GM12878 (cell line): ENCODE results near the gene PLD5. TPM values are rescaled to one million over a fixed set of nuclear protein-coding genes. Genes with fewer than 3 reads are reported as not detected.

Experiments used
- ATAC-seq: fragments of 200-7000 bp; cut with Tn5 transposase; 3 replicates; pipeline ENCODE4 v1.9.1; 2020; ENCODE audit warnings: mild to moderate bottlenecking, moderate library complexity
- BruUV-seq: library from RNA; stranded (reverse); fragments of 400-500 nt; replicated peaks from 2 replicates; lab custom pipeline; 2021; lab: Mats Ljungman, UMichigan
- CTCF ChIA-PET: fragments of 300-600 bp; sonication (Branson Sonifier 250); formaldehyde crosslinking; extraction: SDS; loops from one replicate; lab custom pipeline; 2021; ENCODE audit warnings: inconsistent platforms; lab: Yijun Ruan, JAX
- POLR2A ChIA-PET: fragments of 350-600 bp; formaldehyde crosslinking; extraction: SDS; loops from one replicate; lab custom pipeline; 2021; ENCODE audit warnings: inconsistent platforms; lab: Charles Lee
- RAD21 ChIA-PET: fragments of 300-600 bp; sonication (Branson Sonifier 250); formaldehyde crosslinking; loops from one replicate; lab custom pipeline; 2023; ENCODE audit warnings: antibody characterized with exemption; ENCODE audit not compliant: unreplicated experiment; lab: Charles Lee
- SMC1A ChIA-PET: fragments of 300-600 bp; sonication (Branson Sonifier 250); formaldehyde crosslinking; loops from one replicate; lab custom pipeline; 2023; ENCODE audit not compliant: unreplicated experiment, uncharacterized antibody; lab: Charles Lee
- DNase-seq: peaks from one replicate; pipeline ENCODE4 v3.0.0-alpha.2; 2011; ENCODE audit warnings: low read depth, low spot score
- FAIRE-seq: peaks from 3 replicates; lab custom pipeline; 2011; peaks lifted over from hg19 to GRCh38; lab: Jason Lieb, UNC
- H2AFZ ChIP-seq: 2 replicates; pipeline ENCODE4 v1.6.0; 2011; ENCODE audit warnings: low read depth, low read length, control low read depth; ENCODE audit not compliant: control insufficient read depth
- H3K27ac ChIP-seq: 2 replicates; pipeline ENCODE4 v1.5.1; 2011; ENCODE audit warnings: control low read depth; ENCODE audit not compliant: control insufficient read depth, insufficient read depth
- H3K27me3 ChIP-seq, 2 experiments: replicated peaks in 1 of 2; 2 replicates each; pipeline versions ENCODE4 v1.6.0 to v1.6.1; 2011; ENCODE audit warnings: low read length in 1 of 2; ENCODE audit not compliant: control insufficient read depth in 2 of 2, insufficient read depth in 2 of 2
- H3K36me3 ChIP-seq, 2 experiments: 2 replicates each; pipeline ENCODE4 v1.5.1; 2011; ENCODE audit warnings: low read length in 1 of 2; ENCODE audit not compliant: control insufficient read depth in 2 of 2, insufficient read depth in 2 of 2
- H3K4me1 ChIP-seq: 2 replicates; pipeline ENCODE4 v1.6.1; 2011; ENCODE audit warnings: mild to moderate bottlenecking, low read length, moderate library complexity, mixed read lengths; ENCODE audit not compliant: control insufficient read depth, insufficient read depth
- H3K4me2 ChIP-seq: 2 replicates; pipeline ENCODE4 v1.6.0; 2011; ENCODE audit warnings: control low read depth; ENCODE audit not compliant: control insufficient read depth, insufficient read depth
- H3K4me3 ChIP-seq: fragments of 200-600 bp; sonication (generic); 2 replicates; pipeline ENCODE4 v1.5.1; 2016
- H3K79me2 ChIP-seq: 2 replicates; pipeline ENCODE4 v1.6.0; 2011; ENCODE audit warnings: low read length; ENCODE audit not compliant: control insufficient read depth, insufficient read depth
- H3K9ac ChIP-seq: 2 replicates; pipeline ENCODE4 v1.8.0; 2011; ENCODE audit warnings: low read length, control low read depth, mixed read lengths; ENCODE audit not compliant: control insufficient read depth, insufficient read depth
- H3K9me3 ChIP-seq: replicated peaks from 3 replicates; pipeline ENCODE4 v1.5.1; 2011; ENCODE audit warnings: mild to moderate bottlenecking, low read length; ENCODE audit not compliant: control insufficient read depth, insufficient read depth
- H4K20me1 ChIP-seq: 2 replicates; pipeline ENCODE4 v1.6.0; 2011; ENCODE audit not compliant: control insufficient read depth, insufficient read depth
- BCLAF1 ChIP-seq: fragments of 450-650 bp; IDR thresholded peaks from 2 replicates; pipeline ENCODE4 v1.6.1; 2017; ENCODE audit warnings: antibody characterized with exemption, mild to moderate bottlenecking, moderate library complexity
- BRCA1 ChIP-seq: IDR thresholded peaks from 2 replicates; pipeline ENCODE4 v1.6.1; 2011; ENCODE audit warnings: low read depth, low read length, improper control_type of control experiment
- EZH2 ChIP-seq: IDR thresholded peaks from 2 replicates; pipeline ENCODE4 v1.6.1; 2012; ENCODE audit warnings: low read depth, mild to moderate bottlenecking, control low read depth, inconsistent platforms, low read length, borderline replicate concordance; ENCODE audit not compliant: control insufficient read depth
- IKZF2 ChIP-seq, 2 experiments: fragments of 450-650 bp; IDR thresholded peaks; 2 replicates each; pipeline ENCODE4 v1.6.1; 2017; ENCODE audit warnings: mild to moderate bottlenecking in 2 of 2, moderate library complexity in 2 of 2
- IRF5 ChIP-seq: fragments of 450-650 bp; IDR thresholded peaks from 2 replicates; pipeline ENCODE4 v1.6.1; 2017; ENCODE audit warnings: borderline replicate concordance
- LARP7 ChIP-seq: fragments of 450-650 bp; IDR thresholded peaks from 2 replicates; pipeline ENCODE4 v1.6.1; 2017; ENCODE audit warnings: mild to moderate bottlenecking
- MLLT1 ChIP-seq: fragments of 450-650 bp; IDR thresholded peaks from 2 replicates; pipeline ENCODE4 v1.6.1; 2016; ENCODE audit warnings: mild to moderate bottlenecking
- MYC ChIP-seq: IDR thresholded peaks from 2 replicates; pipeline ENCODE4 v1.6.1; 2011; ENCODE audit warnings: mild to moderate bottlenecking, low read length, moderate library complexity, inconsistent platforms; ENCODE audit not compliant: insufficient read depth, insufficient replicate concordance, insufficient read length, severe bottlenecking
- NR2F1 ChIP-seq: fragments of 450-650 bp; conservative IDR thresholded peaks from 2 replicates; pipeline ENCODE4 v1.6.1; 2017; ENCODE audit warnings: mild to moderate bottlenecking
- REST ChIP-seq: IDR thresholded peaks from 2 replicates; pipeline ENCODE4 v1.6.1; 2012; ENCODE audit warnings: mild to moderate bottlenecking, low read depth, low read length
- SRF ChIP-seq, 2 experiments: IDR thresholded peaks; 2 replicates each; pipeline ENCODE4 v1.6.1; 2011; ENCODE audit warnings: low read depth in 2 of 2, low read length in 2 of 2, mild to moderate bottlenecking in 1 of 2, moderate library complexity in 1 of 2
- WGBS: methylation state at CpG from one replicate; pipeline ENCODE4 v1.1.6; 2016; ENCODE audit warnings: low lambda C conversion rate; ENCODE audit not compliant: insufficient replicate concordance, insufficient coverage; ENCODE audit errors: missing lambda C conversion rate; 5-methylcytosine and 5-hydroxymethylcytosine counted together
- in situ Hi-C: fragments of 300-500 bp; cut with MboI; formaldehyde crosslinking; loops from 9 replicates; pipeline ENCODE4 v1.14.3; 2018; ENCODE audit warnings: mixed read lengths
- intact Hi-C: fragments of 100-400 bp; cut with micrococcal nuclease; formaldehyde crosslinking; loops from one replicate; pipeline ENCODE4 v1.14.2; 2022; ENCODE audit not compliant: unreplicated experiment
- polyA plus RNA-seq, 11 experiments: library from polyadenylated mRNA; depleted of rRNA in 4 of 11; unstranded in 6 of 11; stranded (reverse) in 5 of 11; fragments of >200 nt; fragmentation: Nextera tagmentation in 4 of 11; fragmentation: Illumina TruSeq in 1 of 11; extraction: Ambion mirVana in 4 of 11; extraction: Trizol in 1 of 11; gene quantifications; 1 replicate in 1 of 11; 2 replicates in 10 of 11; pipeline versions ENCODE4 v1.2.1 to v1.2.3, GENCODE V29; 2011 to 2016; ENCODE audit warnings: inconsistent platforms in 2 of 11, missing spikeins in 2 of 11, low read depth in 1 of 11
- total RNA-seq, 4 experiments: library from RNA; depleted of rRNA in 3 of 4; stranded (reverse); fragments of >200 nt in 3 of 4; fragmentation: Illumina TruSeq in 1 of 4; extraction: Trizol in 1 of 4; gene quantifications; 2 replicates each; pipeline versions ENCODE4 v1.2.1 to v1.2.3, GENCODE V29; 2013 to 2021

Gene PLD5
- total and polyA plus RNA-seq, 10 of the 15 experiments (the other 5 are each of a cell fraction or from before 2014, with no cell fraction given) = not detected

- no peaks in the 10 kb centered on the region for H4K20me1 ChIP-seq
- H3K9me3 ChIP-seq = no peaks in the 10 kb centered on the region; the same call in 2 of the 3 replicates
- POLR2A ChIA-PET = no interaction called here
- H3K4me3 ChIP-seq = no peak overlapping the region
- intact Hi-C loops = no loop called here
- H3K27ac ChIP-seq = no peak overlapping the region
- H3K4me2 ChIP-seq = no peak overlapping the region
- CTCF ChIA-PET = no interaction called here
- H3K79me2 ChIP-seq = no peaks in the 10 kb centered on the region
- 69% methylated on average over 12 of the region's 12 CpGs for WGBS
- no peak for TF ChIP-seq BCLAF1
- TF ChIP-seq BRCA1 = no peak
- no peak for TF ChIP-seq IKZF2 (IDR thresholded peaks at IDR 0.05)
- no peak for TF ChIP-seq NR2F1
- no peak for TF ChIP-seq SRF (IDR thresholded peaks at IDR 0.05; ENCODE audit: low read depth in 2 of 2, low read length in 2 of 2)
- no peak for TF ChIP-seq REST
- no peak for TF ChIP-seq MYC
- TF ChIP-seq LARP7 = no peak
- no peak for TF ChIP-seq MLLT1
- TF ChIP-seq IRF5 = no peak
- no peak for TF ChIP-seq EZH2
- TF ChIP-seq, all 136 proteins: peak for 0
- H3K36me3 ChIP-seq = no peaks in the 10 kb centered on the region
- RAD21 ChIA-PET = no interaction called here
- no TSS peak for BruUV-seq
- SMC1A ChIA-PET = no interaction called here
- no peak for FAIRE-seq
- H2AFZ ChIP-seq = no peak overlapping the region
- H3K9ac ChIP-seq = no peak overlapping the region
- no peak for DNase-seq
- no peak for ATAC-seq
- H3K4me1 ChIP-seq = no peaks in the 10 kb centered on the region
- peaks cover 0 to 1% of the 10 kb centered on the region in 2 experiments; a peak in 2 of 4 replicates for H3K27me3 ChIP-seq
- in situ Hi-C loops = no loop called here
These were observed 312.1 kb downstream of the PLD5 start for GRCh38 chr1:242212401-242212800.
